Fibroblast of lung (primary cell): Measurements from ENCODE around the gene SPOCK1. TPM values are rescaled to one million over a fixed set of nuclear protein-coding genes. Genes with fewer than 3 reads are reported as not detected.
A peak's percentile ranks its signal among the peaks of the same experiment; 100 is the strongest.

ENCODE experiments used
- DNase-seq, 2 donors: peaks; one replicate each; pipeline versions ENCODE4 v3.0.0 to v3.0.0-alpha.2; 2010; ENCODE audit warnings: low read depth in 2 of 2
- H2AFZ ChIP-seq: 2 replicates; pipeline ENCODE4 v1.5.1; 2012; ENCODE audit warnings: low read length, control low read depth, inconsistent platforms
- H3K27ac ChIP-seq: 2 replicates; pipeline ENCODE4 v1.5.1; 2011; ENCODE audit warnings: low read length, control low read depth; ENCODE audit not compliant: insufficient read depth
- H3K27me3 ChIP-seq: 2 replicates; pipeline ENCODE4 v1.5.1; 2011; ENCODE audit warnings: mild to moderate bottlenecking, low read length; ENCODE audit not compliant: control insufficient read depth, insufficient read depth
- H3K36me3 ChIP-seq: 2 replicates; pipeline ENCODE4 v1.5.1; 2011; ENCODE audit warnings: low read length; ENCODE audit not compliant: control insufficient read depth, insufficient read depth
- H3K4me1 ChIP-seq: 2 replicates; pipeline ENCODE4 v1.5.1; 2011; ENCODE audit warnings: low read length; ENCODE audit not compliant: control insufficient read depth, insufficient read depth; ENCODE audit errors: extremely low read depth
- H3K4me2 ChIP-seq: 2 replicates; pipeline ENCODE4 v1.5.1; 2011; ENCODE audit warnings: low read length, control low read depth; ENCODE audit not compliant: insufficient read depth; ENCODE audit errors: extremely low read depth
- H3K4me3 ChIP-seq, 4 experiments: fragments of 200-600 bp in 1 of 4; sonication (generic) in 1 of 4; replicated peaks in 1 of 4; 2 replicates each; pipeline ENCODE4 v1.5.1; 2011 to 2016; ENCODE audit warnings: low read length in 4 of 4, low read depth in 3 of 4, mild to moderate bottlenecking in 3 of 4, control low read depth in 2 of 4, inconsistent platforms in 1 of 4, mixed read lengths in 1 of 4; ENCODE audit not compliant: insufficient read depth in 1 of 4; ENCODE audit errors: control extremely low read depth in 1 of 4
- H3K79me2 ChIP-seq: 2 replicates; pipeline ENCODE4 v1.5.1; 2012; ENCODE audit warnings: mild to moderate bottlenecking, low read length, inconsistent platforms; ENCODE audit not compliant: control insufficient read depth, insufficient read depth
- H3K9ac ChIP-seq: 2 replicates; pipeline ENCODE4 v1.5.1; 2011; ENCODE audit warnings: mild to moderate bottlenecking, low read length, control low read depth; ENCODE audit not compliant: insufficient read depth
- H3K9me3 ChIP-seq: 2 replicates; pipeline ENCODE4 v1.5.1; 2012; ENCODE audit warnings: low read depth, low read length; ENCODE audit not compliant: control insufficient read depth, insufficient read depth
- H4K20me1 ChIP-seq: 2 replicates; pipeline ENCODE4 v1.5.1; 2011; ENCODE audit warnings: low read length; ENCODE audit not compliant: control insufficient read depth, insufficient read depth; ENCODE audit errors: extremely low read depth
- EZH2 ChIP-seq: IDR thresholded peaks from 2 replicates; pipeline ENCODE4 v1.5.1; 2012; ENCODE audit warnings: low read length, control low read depth, mild to moderate bottlenecking; ENCODE audit errors: missing control alignments
- polyA plus RNA-seq, 2 donors: library from polyadenylated mRNA; depleted of rRNA in 1 of 2; stranded (reverse) in 1 of 2; unstranded in 1 of 2; fragments of >200 nt; gene quantifications; 2 replicates each; pipeline ENCODE4 v1.2.1, GENCODE V29; 2011 to 2012; ENCODE audit warnings: missing spikeins in 1 of 2
- total RNA-seq: library from RNA; depleted of rRNA; stranded (reverse); fragments of >200 nt; gene quantifications from 2 replicates; pipeline ENCODE4 v1.2.1, GENCODE V29; 2014
- TF ChIP-seq, protein P1 (sequence below), 2 donors: IDR thresholded peaks in 1 of 2; conservative IDR thresholded peaks in 1 of 2; 1 replicate in 1 of 2; 2 replicates in 1 of 2; pipeline ENCODE4 v1.5.1; 2011 to 2012; ENCODE audit warnings: low read length in 2 of 2, control low read depth in 1 of 2, inconsistent platforms in 1 of 2, low read depth in 1 of 2, mild to moderate bottlenecking in 1 of 2

SPOCK1 gene
- total and polyA plus RNA-seq, 2 donors (not counting 1 experiment from before 2014, with no cell fraction given), result 11.1 to 34.9 TPM

- no peaks in the 10 kb centered on the region for H3K9me3 ChIP-seq
- H3K79me2 ChIP-seq, result no peaks in the 10 kb centered on the region
- DNase-seq, result no peak
- no peak overlapping the region for H2AFZ ChIP-seq
- H3K36me3 ChIP-seq, result no peaks in the 10 kb centered on the region
- peaks cover 21% of the 10 kb centered on the region for H3K4me1 ChIP-seq
- no peaks in the 10 kb centered on the region for H4K20me1 ChIP-seq
- H3K9ac ChIP-seq, result no peak overlapping the region
- no peak overlapping the region for H3K27ac ChIP-seq
- peak overlapping the region; percentile 5 for H3K4me2 ChIP-seq
- no peak for TF ChIP-seq EZH2
- TF ChIP-seq, protein P1, sequence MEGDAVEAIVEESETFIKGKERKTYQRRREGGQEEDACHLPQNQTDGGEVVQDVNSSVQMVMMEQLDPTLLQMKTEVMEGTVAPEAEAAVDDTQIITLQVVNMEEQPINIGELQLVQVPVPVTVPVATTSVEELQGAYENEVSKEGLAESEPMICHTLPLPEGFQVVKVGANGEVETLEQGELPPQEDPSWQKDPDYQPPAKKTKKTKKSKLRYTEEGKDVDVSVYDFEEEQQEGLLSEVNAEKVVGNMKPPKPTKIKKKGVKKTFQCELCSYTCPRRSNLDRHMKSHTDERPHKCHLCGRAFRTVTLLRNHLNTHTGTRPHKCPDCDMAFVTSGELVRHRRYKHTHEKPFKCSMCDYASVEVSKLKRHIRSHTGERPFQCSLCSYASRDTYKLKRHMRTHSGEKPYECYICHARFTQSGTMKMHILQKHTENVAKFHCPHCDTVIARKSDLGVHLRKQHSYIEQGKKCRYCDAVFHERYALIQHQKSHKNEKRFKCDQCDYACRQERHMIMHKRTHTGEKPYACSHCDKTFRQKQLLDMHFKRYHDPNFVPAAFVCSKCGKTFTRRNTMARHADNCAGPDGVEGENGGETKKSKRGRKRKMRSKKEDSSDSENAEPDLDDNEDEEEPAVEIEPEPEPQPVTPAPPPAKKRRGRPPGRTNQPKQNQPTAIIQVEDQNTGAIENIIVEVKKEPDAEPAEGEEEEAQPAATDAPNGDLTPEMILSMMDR (conservative IDR thresholded peaks at IDR 0.05 in 1 of 2, IDR thresholded peaks at IDR 0.05 in 1 of 2; ENCODE audit: low read depth in 1 of 2, low read length in 2 of 2), result no peak
- H3K27me3 ChIP-seq, result no peaks in the 10 kb centered on the region
- no peak overlapping the region for H3K4me3 ChIP-seq
Observed at GRCh38 chr5:137141779-137142178, 357.3 kb downstream of the SPOCK1 start.

GRCh38 chr5:137136991-137137632, 362.0 kb downstream of the SPOCK1 start:
- no peaks in the 10 kb centered on the region for H3K79me2 ChIP-seq
- no peaks in the 10 kb centered on the region for H3K36me3 ChIP-seq
- no peaks in the 10 kb centered on the region for H3K27me3 ChIP-seq
- no peak overlapping the region for H3K4me3 ChIP-seq
- H3K4me2 ChIP-seq, result no peak overlapping the region
- no peaks in the 10 kb centered on the region for H3K9me3 ChIP-seq
- H3K4me1 ChIP-seq, result peaks cover 7% of the 10 kb centered on the region
- TF ChIP-seq, protein P1 (conservative IDR thresholded peaks at IDR 0.05 in 1 of 2, IDR thresholded peaks at IDR 0.05 in 1 of 2; ENCODE audit: low read depth in 1 of 2, low read length in 2 of 2), result no peak
- TF ChIP-seq EZH2, result no peak
- no peak overlapping the region for H3K27ac ChIP-seq
- H3K9ac ChIP-seq, result no peak overlapping the region
- H4K20me1 ChIP-seq, result no peaks in the 10 kb centered on the region
- no peak overlapping the region for H2AFZ ChIP-seq
- peak in 1 of 2 donors; percentile 82 for DNase-seq

DNA sequence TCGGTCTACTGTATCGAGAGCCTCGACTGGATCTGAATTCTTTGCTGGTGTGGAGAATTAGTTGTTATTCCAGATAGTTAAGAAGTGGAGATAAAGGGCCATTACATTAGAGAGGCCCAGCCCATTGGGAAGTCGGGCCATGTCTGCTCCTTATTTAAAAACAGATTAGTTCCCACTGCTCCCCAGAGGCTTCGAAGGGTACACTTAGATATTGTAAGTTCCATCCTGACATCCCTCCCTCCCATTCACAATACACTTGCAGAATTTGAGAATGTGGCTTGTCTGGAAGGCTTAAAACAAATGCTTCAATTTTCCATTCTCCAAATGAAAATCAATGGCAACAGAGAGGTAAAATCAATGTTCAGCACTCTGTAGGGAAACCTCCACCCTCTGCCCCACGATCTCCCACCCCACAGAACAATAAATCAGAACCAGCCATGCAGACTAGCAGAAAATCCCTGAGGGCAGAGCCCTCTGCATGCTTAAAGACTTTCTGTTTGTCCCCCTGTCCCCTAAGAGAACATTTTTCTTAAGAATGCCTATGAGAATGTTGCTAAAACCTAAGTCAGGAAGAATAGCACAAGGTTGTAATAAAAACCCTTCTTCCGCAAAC, 364.1 kb downstream of the SPOCK1 start:
- Histone ChIP-seq H3K9ac (no peak overlapping the region), H3K9me3 (no peaks in the 10 kb centered on the region), H3K27ac (no peak overlapping the region), H3K36me3 (no peaks in the 10 kb centered on the region), H3K4me3 (no peak overlapping the region), H3K4me1 (no peaks in the 10 kb centered on the region), H3K27me3 (no peaks in the 10 kb centered on the region), H2AFZ (no peak overlapping the region), H3K79me2 (no peaks in the 10 kb centered on the region), H4K20me1 (no peaks in the 10 kb centered on the region), H3K4me2 (no peak overlapping the region)
- no peak for TF ChIP-seq EZH2
- TF ChIP-seq, protein P1 (conservative IDR thresholded peaks at IDR 0.05 in 1 of 2, IDR thresholded peaks at IDR 0.05 in 1 of 2; ENCODE audit: low read depth in 1 of 2, low read length in 2 of 2), result no peak
- no peak for DNase-seq
